Occipital lobe (tissue), 2 donors: Measurements from ENCODE around the gene PHGDH. TPM values are rescaled to one million over a fixed set of nuclear protein-coding genes. Genes with fewer than 3 reads are reported as not detected.
"Not testable (repeated sequence)": the region's sequence is repeated elsewhere in the genome, so short reads cannot be mapped to it uniquely, and the experiment has no call there.

ENCODE experiments used
- DNase-seq: peaks from one replicate; lab custom pipeline; 2025; lab: John Stamatoyannopoulos, UW
- total RNA-seq: library from RNA; depleted of rRNA; stranded (reverse); fragments of >200 nt; gene quantifications from one replicate; pipeline ENCODE4 v1.2.3, GENCODE V29; 2014

PHGDH gene
- total RNA-seq, 1 donor from 2014 or later: 19.0 TPM

DNA sequence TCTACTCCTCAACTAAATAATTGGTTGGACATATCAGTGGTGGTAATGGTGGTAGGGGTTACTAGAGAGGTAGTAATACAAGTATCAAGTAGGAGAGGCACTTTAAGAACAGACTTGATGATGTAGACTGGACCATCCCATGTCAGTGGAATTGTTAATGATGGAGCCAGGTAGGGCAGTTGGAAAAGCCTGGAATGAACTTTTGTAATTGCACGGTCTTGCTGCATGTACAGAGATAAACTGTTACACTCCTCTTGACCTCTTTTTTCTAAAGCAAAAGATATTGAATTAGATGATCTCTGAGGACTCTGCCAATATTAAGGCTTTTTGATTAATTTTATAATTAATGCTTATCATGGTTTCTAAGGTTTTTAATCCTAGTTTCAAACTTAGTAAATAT is 51.2 kb downstream of the PHGDH start:
- no peak for DNase-seq

DNA sequence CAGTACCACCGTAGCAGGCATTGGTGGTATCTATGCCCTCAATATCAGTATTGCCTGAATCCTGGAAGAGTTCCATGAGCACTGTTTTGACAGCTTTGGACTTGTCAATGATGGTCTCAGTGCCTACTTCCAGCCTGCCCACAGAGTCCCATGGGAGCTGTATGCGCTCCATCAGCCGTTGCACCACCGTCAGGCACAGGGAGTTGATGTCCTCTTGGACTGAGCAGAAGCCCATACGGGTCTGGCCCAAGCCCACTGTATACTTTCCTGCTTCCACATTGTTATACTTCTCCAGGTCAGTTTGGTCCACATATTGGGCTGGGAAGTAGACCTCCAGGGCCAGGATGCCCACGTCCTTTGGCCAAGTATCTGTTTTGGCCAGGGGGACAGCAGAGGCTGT is 52.5 kb downstream of the PHGDH start:
- no peak for DNase-seq

DNA sequence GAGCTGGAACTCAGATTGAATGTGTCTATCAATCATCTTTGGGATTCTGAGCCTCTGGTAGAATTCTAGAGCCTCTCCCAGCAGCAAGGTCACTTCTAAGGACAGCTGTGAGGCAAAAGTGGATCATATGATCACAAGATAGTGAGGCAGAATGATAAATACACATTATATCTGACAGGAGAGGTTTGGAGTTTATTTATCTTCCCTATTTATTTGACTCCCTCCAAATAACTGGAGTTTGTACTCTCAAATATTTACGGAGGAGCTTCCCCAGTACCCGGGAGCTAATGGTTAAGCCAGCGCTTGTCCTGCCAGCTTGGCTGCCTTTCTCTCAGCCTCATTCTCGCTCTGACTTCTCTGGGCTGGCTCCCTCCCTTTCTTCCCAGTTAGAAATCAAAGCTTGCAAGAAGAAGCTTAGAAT is 54.6 kb downstream of the PHGDH start:
- no peak for DNase-seq

DNA sequence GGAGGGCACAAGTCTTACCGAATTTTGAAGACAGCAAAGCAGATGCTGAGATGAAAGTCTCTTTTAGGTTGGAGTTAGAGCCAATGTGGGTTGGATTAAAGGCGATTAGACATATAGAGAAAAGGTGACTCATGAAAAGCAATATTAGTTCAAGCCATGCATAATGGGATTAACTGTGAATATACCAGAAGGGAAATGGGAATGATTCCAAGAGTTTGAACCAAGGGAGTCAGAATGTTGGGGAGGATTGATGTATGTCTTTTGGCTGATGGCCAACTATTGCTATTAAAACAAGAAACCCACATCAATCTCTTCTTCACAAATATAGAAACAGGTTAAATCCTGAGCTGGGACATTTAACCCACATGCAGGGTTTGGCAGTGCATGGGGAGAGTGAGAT is 55.8 kb downstream of the PHGDH start:
- no peak for DNase-seq

DNA sequence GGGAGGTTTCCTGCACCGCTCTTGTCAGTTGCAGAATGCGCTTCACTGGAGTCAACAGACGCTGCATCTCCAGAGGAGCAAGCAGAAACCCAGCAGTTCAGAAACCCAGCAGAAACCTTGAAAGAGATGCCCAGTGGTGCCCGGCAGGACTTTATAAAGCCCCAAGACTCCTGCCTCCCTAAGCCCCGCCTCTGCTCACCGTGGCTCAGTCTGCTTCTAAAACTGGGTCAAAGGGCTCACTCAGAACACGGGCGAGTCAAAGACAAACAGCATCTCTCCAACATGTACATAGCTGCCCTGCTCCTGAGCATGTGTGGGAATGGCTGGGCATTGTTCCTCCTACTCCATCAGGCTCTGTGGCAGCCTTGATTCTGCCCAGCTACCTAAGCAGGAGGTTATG is 57.0 kb downstream of the PHGDH start, which contains the start of gene HMGCS2:
Gene HMGCS2 (minus strand): TSS at position 128 of the 400 bp plus-strand sequence. CDS start 61 bp downstream, at position 67.
- DNase-seq: no peak

DNA sequence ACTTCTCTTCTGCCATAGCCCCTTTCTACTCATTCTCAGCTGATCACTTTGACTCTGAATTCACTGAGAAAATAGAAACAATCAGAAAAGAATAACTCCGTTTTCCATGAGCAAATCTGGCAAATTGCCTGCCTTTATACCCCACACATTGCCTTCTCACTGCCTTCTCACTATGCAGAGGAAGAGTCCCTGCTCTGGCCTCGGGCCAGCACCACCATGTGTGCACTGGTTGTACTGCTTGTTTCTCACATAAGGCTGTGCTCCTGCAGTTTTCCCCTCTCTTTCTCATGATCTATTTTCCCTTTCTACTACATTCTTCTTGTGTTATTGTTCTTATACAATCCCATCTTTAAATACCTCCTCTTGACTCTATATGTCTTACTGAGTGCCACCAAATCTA is 59.3 kb downstream of the PHGDH start:
- no peak for DNase-seq

DNA sequence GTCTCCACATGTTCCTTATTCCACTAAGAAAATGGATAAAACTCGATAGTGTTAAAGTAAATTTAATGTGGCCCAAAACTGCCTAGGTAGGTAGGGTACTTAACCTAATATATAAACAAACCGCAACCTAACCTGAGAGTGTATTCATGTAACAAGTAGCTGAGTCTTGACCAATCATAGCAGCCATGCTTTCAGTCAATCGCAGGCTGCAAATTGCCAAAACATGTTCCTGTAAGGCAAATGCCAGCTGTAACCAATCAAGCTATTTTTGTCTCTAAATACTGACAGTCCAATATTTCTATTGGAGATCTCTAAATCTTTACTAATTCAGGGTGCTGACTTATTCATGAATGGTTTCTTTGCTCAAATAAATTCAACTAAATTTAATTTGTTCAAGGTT is 60.0 kb downstream of the PHGDH start:
- DNase-seq: no peak

DNA sequence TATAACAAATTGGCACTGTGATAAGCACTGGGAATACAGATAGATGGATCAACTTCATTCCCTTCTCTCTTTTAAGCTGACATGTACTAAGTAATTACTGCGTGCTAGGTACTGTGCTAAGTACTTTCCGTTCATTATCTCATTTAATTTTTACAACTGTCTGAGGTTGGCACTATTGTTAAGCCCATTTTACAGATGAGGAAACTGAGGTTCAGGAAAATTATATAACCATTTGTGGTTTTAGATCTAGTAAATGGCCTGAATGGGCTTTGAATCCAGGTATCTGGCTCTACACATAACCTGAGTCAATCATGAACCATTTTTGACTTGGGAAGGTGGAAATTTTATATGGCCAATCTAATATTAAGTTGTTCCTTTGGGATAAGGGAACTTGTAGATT is 60.6 kb downstream of the PHGDH start:
- no peak for DNase-seq

DNA sequence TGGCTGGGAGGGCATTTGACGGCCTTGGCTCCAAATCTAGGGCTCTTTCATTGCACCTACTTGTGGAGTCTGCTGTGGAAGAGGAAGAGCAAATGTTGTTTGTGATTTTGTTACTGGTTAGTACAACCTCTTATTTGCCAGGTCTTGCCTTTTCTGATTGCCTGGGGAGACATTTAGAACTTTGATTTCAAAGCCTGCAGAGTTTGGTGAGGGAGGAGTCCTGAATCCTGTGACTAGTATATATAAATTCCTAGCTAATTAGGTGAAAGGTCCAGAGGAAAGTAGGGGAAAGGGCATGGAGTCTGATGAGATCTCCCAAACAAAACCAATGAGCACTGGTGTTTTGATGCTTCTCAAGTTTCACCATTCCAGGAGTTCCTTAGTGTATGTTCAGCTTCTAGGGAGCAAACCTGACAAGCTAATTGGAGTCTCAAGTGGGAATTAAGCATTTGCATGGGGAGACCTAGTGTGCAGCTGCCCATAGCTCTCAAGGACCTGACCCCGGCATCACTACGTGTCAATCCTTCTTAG is 62.0 kb downstream of the PHGDH start:
- DNase-seq: no peak

DNA sequence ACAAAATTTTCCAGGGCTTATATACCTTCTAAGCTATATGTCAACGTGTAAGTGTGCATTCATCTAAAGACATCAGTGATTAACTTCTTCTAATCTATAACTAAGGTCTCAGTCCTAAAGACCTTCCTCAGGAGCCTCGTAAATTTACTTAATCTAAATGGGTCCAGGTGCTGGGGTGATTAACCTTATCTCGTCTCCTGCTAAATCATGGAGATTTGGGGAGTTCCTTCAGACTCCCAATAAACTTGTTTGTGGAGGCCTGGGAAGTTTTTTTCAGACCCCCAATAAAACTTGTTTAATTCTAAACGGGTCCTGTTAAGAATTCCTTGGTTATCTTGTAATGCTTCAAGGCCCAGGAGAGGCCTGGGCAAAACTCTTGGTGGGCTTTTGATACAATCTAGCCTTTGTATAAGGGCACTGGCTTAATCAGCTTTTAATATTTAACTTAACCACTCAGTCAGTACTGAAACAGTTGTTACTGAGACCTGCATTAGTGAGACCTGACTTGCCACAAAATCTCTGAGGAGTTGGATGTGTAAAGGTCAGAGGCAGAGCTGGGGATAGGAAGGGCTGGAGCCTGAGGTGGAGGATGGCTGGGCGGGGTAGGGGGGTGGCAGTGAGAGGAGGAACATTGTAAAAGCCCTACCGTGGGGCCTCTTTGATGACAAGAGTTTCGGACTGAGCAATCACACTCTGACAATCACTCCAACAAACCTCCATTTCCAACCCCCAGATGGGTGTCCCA is 63.2 kb downstream of the PHGDH start:
- DNase-seq: no peak

DNA sequence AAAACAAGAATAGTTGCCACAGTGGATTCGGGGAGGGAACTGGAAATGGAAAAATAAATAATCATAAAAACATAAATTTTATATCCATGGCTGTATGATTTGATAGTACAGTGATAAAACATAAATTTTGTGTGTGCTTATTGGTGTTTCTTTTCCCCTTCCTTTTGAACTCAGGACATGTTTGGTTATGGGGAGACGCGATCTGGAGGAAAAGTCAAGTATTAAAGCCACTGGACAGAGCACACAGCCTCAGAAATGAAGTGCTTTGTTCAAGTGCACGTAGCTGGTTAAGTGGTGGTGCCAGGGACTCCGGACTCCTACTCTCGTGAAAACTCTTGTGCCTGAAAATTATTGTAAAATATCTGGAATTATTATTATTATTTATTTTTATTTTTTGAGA is 66.6 kb downstream of the PHGDH start:
- no peak for DNase-seq

DNA sequence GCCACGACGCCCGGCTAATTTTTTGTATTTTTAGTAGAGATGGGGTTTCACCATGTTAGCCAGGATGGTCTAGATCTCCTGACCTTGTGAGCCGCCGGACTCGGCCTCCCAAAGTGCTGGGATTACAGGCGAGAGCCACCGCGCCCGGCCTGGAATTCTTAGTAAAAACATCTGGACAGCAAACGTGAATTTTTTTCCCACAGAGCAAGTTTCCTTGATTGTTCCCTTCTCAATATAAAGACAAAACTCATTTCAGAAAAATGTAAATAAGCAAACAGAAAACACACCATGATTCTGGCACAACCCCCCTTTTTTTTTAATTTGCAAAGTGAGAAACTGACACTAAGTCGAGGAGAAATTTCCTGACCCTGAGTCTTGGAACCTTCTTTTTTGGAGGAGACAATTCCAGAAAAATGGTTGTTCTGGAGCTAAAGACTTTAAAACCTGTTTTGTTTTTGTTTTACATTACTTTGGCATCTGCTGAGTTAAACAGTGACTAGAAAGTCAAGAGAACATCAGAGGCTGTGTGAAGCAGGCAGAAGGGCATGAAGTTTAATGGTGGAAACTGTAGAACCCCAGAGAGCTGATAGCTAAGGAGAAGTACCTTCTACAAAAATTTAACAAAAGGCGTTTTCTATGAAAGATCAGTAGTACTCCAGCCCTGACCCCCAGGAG is 67.3 kb downstream of the PHGDH start:
- DNase-seq: no peak

DNA sequence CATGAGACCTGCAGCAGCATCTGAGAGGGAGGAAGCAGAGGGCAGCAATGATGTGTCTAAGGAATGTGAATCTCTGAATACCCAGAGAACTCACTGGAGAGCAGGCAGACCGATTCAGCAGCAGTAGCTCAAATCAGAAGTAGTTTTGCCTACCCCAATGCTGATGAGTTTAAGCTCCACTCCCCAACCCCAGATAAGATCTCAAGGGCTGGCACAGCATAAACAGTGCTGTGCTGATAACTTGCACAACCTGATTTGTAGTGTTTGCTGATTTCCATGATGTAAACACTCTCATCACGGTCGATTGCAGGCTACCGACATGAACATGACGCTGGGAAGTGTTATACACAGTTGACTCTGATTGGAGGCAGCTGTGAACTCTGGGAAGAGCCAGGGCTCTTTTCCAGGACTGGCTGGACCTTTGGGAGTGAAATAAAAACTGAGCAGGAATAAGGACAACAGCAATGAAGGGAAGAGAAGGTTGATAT is 68.2 kb downstream of the PHGDH start:
- DNase-seq: no peak

DNA sequence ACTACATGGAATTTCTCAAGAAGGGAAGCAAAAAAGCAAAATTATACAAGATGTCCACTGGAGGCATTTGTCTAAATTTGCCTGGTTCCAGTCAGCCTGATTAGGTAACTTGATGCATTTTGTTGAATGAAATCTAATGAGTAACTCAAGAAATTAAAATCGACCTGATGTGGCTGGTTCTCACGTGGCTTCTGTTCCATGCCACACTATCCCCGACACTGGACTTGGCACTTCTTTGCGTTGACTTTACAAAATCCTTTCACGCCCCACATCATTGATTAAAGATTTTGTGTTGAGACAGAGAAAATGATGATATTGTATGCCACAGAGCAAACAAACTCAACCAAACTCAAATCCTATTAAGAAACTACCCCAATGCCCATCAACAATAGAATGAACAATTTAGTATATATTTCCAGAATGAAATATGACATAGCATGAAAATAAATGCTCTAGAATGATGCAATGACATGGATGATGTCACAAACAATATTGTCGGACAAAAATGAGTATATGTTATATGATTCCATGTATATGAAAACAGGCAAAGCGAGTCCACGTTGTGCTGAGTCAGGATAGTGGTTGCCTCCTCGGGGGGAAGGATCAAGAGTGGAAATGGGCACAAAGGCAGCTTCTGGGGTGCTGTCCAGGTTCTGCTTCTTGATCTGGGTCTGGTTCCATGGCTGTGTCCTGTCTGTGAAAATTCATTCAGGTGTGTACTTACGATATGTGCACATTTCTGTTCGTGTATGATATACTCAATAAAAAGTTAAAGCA is 69.9 kb downstream of the PHGDH start:
- no peak for DNase-seq

DNA sequence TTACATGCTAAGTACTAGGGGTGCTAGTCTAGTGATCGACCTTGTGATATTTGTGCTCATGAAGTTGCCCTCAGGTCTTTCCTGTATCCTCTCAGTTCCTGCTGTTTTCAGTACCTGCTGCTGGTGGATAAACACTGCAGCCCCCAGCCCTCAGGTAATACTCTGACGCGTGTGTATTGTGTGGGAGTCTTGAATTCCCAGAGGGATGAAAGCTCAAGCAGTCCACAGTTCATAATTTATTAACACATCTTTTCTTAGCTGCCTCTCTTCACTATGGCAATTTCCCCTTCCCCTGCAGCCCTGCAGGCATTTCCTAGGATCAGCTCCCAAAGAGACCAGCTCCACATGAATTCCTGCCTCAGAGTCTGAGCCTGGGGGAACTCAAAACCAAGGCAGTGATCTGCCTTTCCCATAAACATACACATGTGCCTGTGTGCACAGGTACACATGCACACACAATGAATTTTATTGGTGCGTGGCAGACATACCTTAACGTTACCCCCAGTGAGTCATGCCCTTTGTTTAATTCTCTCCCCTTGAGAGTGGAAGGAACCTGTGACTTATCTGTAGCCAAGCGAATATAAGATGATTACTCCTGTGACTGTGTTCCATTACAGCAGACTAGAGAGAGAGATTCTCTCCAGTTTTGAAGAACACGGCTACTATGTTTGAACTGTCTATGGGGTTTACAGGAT is 71.0 kb downstream of the PHGDH start:
- no peak for DNase-seq

DNA sequence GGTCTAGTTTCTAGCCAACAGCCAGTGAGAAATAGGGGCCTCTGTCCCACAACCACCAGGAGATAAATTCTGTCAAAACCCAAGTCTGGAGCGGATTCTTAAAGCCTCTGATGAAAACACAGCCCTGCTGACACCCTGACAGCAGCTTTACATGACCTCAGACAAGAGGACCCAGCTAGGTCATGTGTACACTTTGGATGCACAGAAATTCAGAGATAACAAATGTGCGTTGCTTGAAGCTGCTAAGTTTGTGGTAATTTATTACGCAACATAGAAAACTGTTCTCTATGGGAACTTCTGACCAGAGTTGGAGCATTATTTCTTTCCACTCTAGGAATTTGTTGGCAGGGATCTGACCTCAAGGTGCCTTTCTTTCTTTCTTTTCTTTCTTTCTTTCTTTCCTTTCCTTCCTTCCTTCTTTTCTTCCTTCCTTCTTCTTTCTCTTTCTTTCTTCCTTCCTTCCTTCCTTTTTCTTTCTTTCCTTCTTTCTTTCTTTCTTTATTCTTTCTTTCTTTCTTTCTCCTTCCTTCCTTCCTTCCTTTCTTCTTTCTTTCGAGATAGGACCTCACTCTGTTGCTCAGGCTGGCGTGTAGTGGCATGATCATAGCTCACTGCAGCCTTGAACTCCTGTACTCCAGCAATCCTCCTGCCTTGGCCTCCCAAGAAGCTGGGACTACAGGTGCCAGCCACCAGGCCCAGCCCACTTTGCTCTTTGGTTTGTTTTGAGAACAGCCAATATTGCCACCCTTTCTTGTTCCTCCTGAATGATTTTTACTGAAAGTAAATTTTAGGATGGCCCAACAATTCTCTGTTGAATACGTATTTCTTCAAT is 71.8 kb downstream of the PHGDH start:
- no peak for DNase-seq

DNA sequence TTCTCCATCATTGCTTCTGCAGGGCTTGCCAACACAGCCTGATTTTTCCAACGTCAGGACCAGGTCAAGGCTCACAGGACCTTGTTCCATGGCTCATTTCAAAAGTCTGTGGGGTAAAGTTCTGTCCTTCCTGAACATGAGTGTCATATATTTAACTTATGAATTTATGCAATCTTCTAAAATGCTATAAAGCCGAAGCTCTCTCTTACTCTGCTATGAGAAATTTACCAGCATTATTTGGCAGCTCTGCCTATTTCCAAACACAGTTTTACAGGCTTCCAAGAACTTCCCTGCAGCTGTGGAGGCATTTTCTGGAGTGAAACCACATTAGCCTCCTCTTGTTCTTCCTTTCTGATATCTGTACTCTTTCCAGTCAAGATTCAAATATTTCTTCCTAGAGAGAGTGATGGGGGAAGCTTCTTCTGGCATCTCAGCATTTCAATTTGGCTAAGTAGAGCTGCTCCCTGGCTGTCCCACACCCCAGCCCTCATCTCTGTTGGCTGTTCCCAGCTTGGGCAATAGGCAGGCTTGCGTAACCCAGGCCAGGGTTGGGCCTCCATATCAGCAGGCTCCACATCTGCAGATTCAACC is 72.6 kb downstream of the PHGDH start:
- no peak for DNase-seq

DNA sequence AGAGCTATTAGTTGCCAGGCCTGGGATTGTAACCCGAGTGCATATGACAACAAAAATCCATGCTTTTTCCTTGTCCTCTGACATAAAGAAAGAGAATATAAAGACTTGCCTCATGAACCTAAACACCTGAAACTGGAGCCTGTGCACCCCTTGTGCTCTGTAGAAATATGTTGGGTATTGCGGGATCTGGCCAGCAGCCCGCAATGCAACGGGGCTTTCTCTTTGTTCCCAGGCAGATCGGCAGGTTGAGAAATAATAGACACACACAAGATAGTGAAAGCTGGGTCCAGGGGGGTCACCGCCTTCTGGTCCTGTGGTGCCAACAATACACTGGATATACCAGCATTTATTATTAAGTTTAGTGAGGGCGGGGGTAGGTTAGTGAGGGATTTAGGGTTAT is 74.3 kb downstream of the PHGDH start:
- DNase-seq: not testable (repeated sequence)

DNA sequence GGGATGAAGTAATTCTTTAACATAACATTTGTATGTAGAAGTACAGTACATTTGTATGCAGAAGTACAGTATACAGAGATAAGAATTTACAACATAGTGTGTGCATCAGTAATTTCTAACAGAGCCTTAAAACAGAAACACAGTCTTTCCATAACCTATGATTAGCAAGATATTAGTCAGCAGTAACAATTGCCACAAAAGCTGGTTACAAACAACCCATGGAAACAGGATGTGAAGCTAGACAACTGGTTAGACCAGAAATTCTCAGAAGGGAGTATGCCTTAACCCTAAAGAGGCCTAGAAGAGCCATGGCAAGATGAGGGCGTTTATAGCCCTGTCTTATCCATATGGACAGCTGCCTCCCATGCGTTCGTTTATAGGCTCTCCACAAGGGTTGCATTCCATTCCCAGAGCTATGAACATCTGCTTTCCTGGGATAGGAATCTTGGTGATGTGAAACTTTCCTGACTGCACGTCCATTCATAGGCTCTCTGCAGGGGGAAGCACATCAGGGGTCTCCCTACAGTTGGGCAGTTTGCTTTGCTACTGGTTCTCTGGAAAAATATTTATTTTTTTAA is 74.8 kb downstream of the PHGDH start:
- DNase-seq: not testable (repeated sequence)

DNA sequence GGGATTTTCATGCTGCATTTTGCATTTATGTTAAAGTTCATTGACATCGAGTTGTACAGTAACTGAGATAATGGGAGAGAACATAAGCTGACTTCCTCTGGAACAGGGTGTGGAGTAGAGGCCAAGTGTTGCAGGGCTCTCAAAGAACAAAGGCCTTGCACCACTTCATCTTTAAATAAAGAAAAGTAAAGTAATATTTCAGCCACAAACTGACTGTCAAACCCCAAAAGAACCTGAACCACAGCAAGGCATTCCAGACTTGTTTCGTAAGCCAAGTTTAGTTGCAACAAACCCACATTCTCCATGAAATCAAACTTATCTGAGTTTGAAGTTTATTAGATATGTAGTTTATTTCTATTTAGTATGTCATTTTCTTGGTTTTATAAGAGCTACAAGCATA is 76.0 kb downstream of the PHGDH start:
- DNase-seq: no peak
